ENCODE data around the gene CRYBG1. TPM values are rescaled to one million over a fixed set of nuclear protein-coding genes. Genes with fewer than 3 reads are reported as not detected.

CRYBG1 gene
- total and polyA plus RNA-seq, 2 donors (not counting 3 experiments of a cell fraction or from before 2014, with no cell fraction given): 4.1 to 30.1 TPM

- BruUV-seq (replicated peaks): no TSS peak
- Histone ChIP-seq H3K9me3 (replicated peaks; ENCODE audit: control insufficient read depth, insufficient read depth, low read length) (no peaks in the 10 kb centered on the region), H3K4me1 (ENCODE audit: control insufficient read depth, extremely low read depth, insufficient read depth, low read length) (no peaks in the 10 kb centered on the region), H3K9ac (replicated peaks; ENCODE audit: extremely low read depth, insufficient read depth, low read length) (no peak overlapping the region), H3K27me3 (ENCODE audit: control insufficient read depth in 2 of 2, insufficient read depth in 2 of 2, low read length in 2 of 2) (peaks cover 8 to 13% of the 10 kb centered on the region in 2 experiments), H3K4me3 (replicated peaks in 1 of 3; ENCODE audit: insufficient read depth in 1 of 3, low read depth in 1 of 3, low read length in 3 of 3) (no peak overlapping the region), H3K4me2 (ENCODE audit: insufficient read depth, low read length) (no peak overlapping the region), H3K27ac (ENCODE audit: insufficient read depth, low read depth, low read length) (no peak overlapping the region), H3K79me2 (ENCODE audit: control insufficient read depth, insufficient read depth, low read length) (no peaks in the 10 kb centered on the region), H3K36me3 (ENCODE audit: control insufficient read depth in 2 of 2, extremely low read depth in 1 of 2, insufficient read depth in 2 of 2, low read length in 2 of 2) (no peaks in the 10 kb centered on the region), H4K20me1 (replicated peaks; ENCODE audit: control insufficient read depth, extremely low read depth, insufficient read depth, low read length) (no peaks in the 10 kb centered on the region), H3K9me1 (replicated peaks; ENCODE audit: control insufficient read depth, extremely low read depth, insufficient read depth, low read length) (no peaks in the 10 kb centered on the region), H2AFZ (ENCODE audit: low read depth, low read length) (no peak overlapping the region)
- ChIA-PET POLR2A (no interaction called here), CTCF (no interaction called here)
- no peak for FAIRE-seq
- intact Hi-C loops (cut with micrococcal nuclease): no loop called here
- DNase-seq (ENCODE audit: low read depth, low spot score): no peak
- TF ChIP-seq MAX (IDR thresholded peaks at IDR 0.05; ENCODE audit: insufficient read depth, insufficient read length): no peak
- TF ChIP-seq GATA2 (IDR thresholded peaks at IDR 0.05; ENCODE audit: insufficient read depth, insufficient read length, low read depth, low read length): no peak
- no peak for TF ChIP-seq POLR2A (IDR thresholded peaks at IDR 0.05; ENCODE audit: low read depth, low read length)
- TF ChIP-seq POLR2AphosphoS5 (IDR thresholded peaks at IDR 0.05; ENCODE audit: insufficient read depth, low read depth, low read length): no peak
- TF ChIP-seq MYC (IDR thresholded peaks at IDR 0.05; ENCODE audit: low read depth, low read length): no peak
- TF ChIP-seq EZH2 (IDR thresholded peaks at IDR 0.05; ENCODE audit: borderline replicate concordance, low read depth, low read length, severe bottlenecking): no peak
- TF ChIP-seq, protein P1, sequence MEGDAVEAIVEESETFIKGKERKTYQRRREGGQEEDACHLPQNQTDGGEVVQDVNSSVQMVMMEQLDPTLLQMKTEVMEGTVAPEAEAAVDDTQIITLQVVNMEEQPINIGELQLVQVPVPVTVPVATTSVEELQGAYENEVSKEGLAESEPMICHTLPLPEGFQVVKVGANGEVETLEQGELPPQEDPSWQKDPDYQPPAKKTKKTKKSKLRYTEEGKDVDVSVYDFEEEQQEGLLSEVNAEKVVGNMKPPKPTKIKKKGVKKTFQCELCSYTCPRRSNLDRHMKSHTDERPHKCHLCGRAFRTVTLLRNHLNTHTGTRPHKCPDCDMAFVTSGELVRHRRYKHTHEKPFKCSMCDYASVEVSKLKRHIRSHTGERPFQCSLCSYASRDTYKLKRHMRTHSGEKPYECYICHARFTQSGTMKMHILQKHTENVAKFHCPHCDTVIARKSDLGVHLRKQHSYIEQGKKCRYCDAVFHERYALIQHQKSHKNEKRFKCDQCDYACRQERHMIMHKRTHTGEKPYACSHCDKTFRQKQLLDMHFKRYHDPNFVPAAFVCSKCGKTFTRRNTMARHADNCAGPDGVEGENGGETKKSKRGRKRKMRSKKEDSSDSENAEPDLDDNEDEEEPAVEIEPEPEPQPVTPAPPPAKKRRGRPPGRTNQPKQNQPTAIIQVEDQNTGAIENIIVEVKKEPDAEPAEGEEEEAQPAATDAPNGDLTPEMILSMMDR (IDR thresholded peaks at IDR 0.05; ENCODE audit: extremely low read depth in 1 of 2, insufficient read depth in 1 of 2, low read depth in 1 of 2, low read length in 2 of 2): no peak
- TF ChIP-seq FOS (IDR thresholded peaks at IDR 0.05; ENCODE audit: borderline replicate concordance, insufficient read depth, low read length): no peak
- TF ChIP-seq JUN (IDR thresholded peaks at IDR 0.05; ENCODE audit: borderline replicate concordance, insufficient read depth, insufficient read length, low read depth): no peak
- dilution Hi-C loops (cut with MboI; ENCODE audit: extremely low pct_ligation_motif_present, low sequenced_read_pairs): no loop called here
Observed at GRCh38 chr6:106502559-106502958, 142.0 kb downstream of the CRYBG1 start.
